SU-DHL-6 (cell line): ENCODE measurements around the gene UPK1A.
"Not testable (repeated sequence)": the region's sequence is repeated elsewhere in the genome, so short reads cannot be mapped to it uniquely, and the experiment has no call there.

Source experiments
- H2AFZ ChIP-seq: fragments of 200-600 bp; sonication (generic); 2 replicates; pipeline ENCODE4 v1.6.1; 2014; ENCODE audit warnings: low read depth, mild to moderate bottlenecking, moderate library complexity, mixed read lengths, antibody characterized with exemption, low read length; ENCODE audit not compliant: severe bottlenecking
- H3F3A ChIP-seq: fragments of 200-600 bp; shearing (Covaris generic); 2 replicates; pipeline ENCODE4 v1.6.0; 2016; ENCODE audit warnings: antibody characterized with exemption, mild to moderate bottlenecking; ENCODE audit not compliant: insufficient read depth
- H3K27ac ChIP-seq: fragments of 200-600 bp; sonication (generic); 2 replicates; pipeline ENCODE4 v1.5.1; 2016; ENCODE audit warnings: low read depth, mild to moderate bottlenecking, low read length, moderate library complexity, mixed read lengths
- H3K27me3 ChIP-seq: fragments of 200-600 bp; sonication (generic), shearing (Covaris generic); 2 replicates; pipeline ENCODE4 v1.6.0; 2014; ENCODE audit warnings: mild to moderate bottlenecking, low read length
- H3K36me3 ChIP-seq: fragments of 200-600 bp; sonication (generic); 2 replicates; pipeline ENCODE4 v1.6.1; 2014; ENCODE audit warnings: mild to moderate bottlenecking, low read length, mixed read lengths
- H3K4me2 ChIP-seq: fragments of 300-600, 200-600 bp; shearing (Covaris generic), sonication (generic); 2 replicates; pipeline ENCODE4 v1.6.0; 2014; ENCODE audit warnings: low read length, low read depth, mild to moderate bottlenecking; ENCODE audit not compliant: poor library complexity, severe bottlenecking
- H3K4me3 ChIP-seq: fragments of 200-600 bp; sonication (generic); 2 replicates; pipeline ENCODE4 v1.5.1; 2014; ENCODE audit warnings: antibody characterized with exemption, low read length, mild to moderate bottlenecking, mixed read lengths; ENCODE audit not compliant: insufficient read depth, poor library complexity, severe bottlenecking
- H3K79me2 ChIP-seq: fragments of 200-600 bp; sonication (generic); 2 replicates; pipeline ENCODE4 v1.6.1; 2014; ENCODE audit warnings: mild to moderate bottlenecking, low read length, moderate library complexity; ENCODE audit not compliant: insufficient read depth
- H3K9ac ChIP-seq: fragments of 200-600 bp; sonication (generic); 2 replicates; pipeline ENCODE4 v1.7.0; 2014; ENCODE audit warnings: mild to moderate bottlenecking, low read length
- H3K9me2 ChIP-seq: fragments of 200-600 bp; sonication (generic); replicated peaks from 2 replicates; pipeline ENCODE4 v1.6.1; 2014; ENCODE audit warnings: low read length; ENCODE audit not compliant: insufficient read depth
- H3K9me3 ChIP-seq: fragments of 200-600 bp; sonication (generic); 2 replicates; pipeline ENCODE4 v1.6.1; 2014; ENCODE audit warnings: low read length, mixed read lengths; ENCODE audit not compliant: insufficient read depth
- H4K20me1 ChIP-seq: fragments of 200-600 bp; sonication (generic); 2 replicates; pipeline ENCODE4 v1.6.1; 2014; ENCODE audit warnings: low read depth, mild to moderate bottlenecking, antibody characterized with exemption, low read length, moderate library complexity, mixed read lengths
- CTCF ChIP-seq: fragments of 200-600 bp; sonication (generic); IDR thresholded peaks from one replicate; pipeline ENCODE4 v1.5.1; 2017; ENCODE audit warnings: antibody characterized with exemption, mild to moderate bottlenecking, low read length, moderate library complexity; ENCODE audit not compliant: insufficient read depth, poor library complexity, severe bottlenecking
- EZH2phosphoT487 ChIP-seq: fragments of 200-600 bp; sonication (generic), shearing (Covaris generic); conservative IDR thresholded peaks from 2 replicates; pipeline ENCODE4 v1.6.1; 2018; ENCODE audit warnings: mild to moderate bottlenecking, antibody characterized with exemption, low read length, moderate library complexity, mixed read lengths

The UPK1A gene

GRCh38 chr19:35648017-35648961, 18.0 kb upstream of the UPK1A start, which contains the start of gene COX6B1:
Gene COX6B1 (plus strand): TSS chr19:35648323. CDS start chr19:35651244, 2,921 bp downstream.
- H3K79me2 ChIP-seq: peaks cover 37% of the 10 kb centered on the region
- no peaks in the 10 kb centered on the region for H3K9me2 ChIP-seq
- H3K27ac ChIP-seq: peak within 1 kb of the TSS; percentile 29; the same call in 1 of the 2 replicates
- no peaks in the 10 kb centered on the region for H3K9me3 ChIP-seq
- peaks cover 24% of the 10 kb centered on the region for H3F3A ChIP-seq
- peak within 1 kb of the TSS; percentile 92 for H3K4me3 ChIP-seq
- H3K4me2 ChIP-seq: peak within 1 kb of the TSS; percentile 95
- no peaks in the 10 kb centered on the region for H4K20me1 ChIP-seq
- no peaks in the 10 kb centered on the region for H3K36me3 ChIP-seq
- H3K27me3 ChIP-seq: no peaks in the 10 kb centered on the region
- no peak for TF ChIP-seq CTCF
- peak within 1 kb of the TSS; percentile 83 for H3K9ac ChIP-seq
- peak within 1 kb of the TSS; percentile 78 for H2AFZ ChIP-seq

GRCh38 chr19:35650581-35650980, 15.7 kb upstream of the UPK1A start:
- Histone ChIP-seq H3K36me3 (no peaks in the 10 kb centered on the region), H3K27ac (no peak overlapping the region)
- TF ChIP-seq CTCF (no peak), EZH2phosphoT487 (no peak)

GRCh38 chr19:35654828-35655227, 11.5 kb upstream of the UPK1A start:
- not testable (repeated sequence) for H3K36me3 ChIP-seq, H3K4me3 ChIP-seq, H2AFZ ChIP-seq, H4K20me1 ChIP-seq, H3K9ac ChIP-seq, H3K9me2 ChIP-seq, H3K27me3 ChIP-seq, H3F3A ChIP-seq, H3K4me2 ChIP-seq, H3K27ac ChIP-seq, H3K9me3 ChIP-seq
- H3K79me2 ChIP-seq: peaks cover 20% of the 10 kb centered on the region

More at GRCh38 chr19:35650581-35650980, 15.7 kb upstream of the UPK1A start:
- H3K4me3 ChIP-seq: no peak overlapping the region
- H3K9me2 ChIP-seq: no peaks in the 10 kb centered on the region
- peaks cover 5% of the 10 kb centered on the region for H3F3A ChIP-seq
- no peak overlapping the region for H3K4me2 ChIP-seq
- no peak overlapping the region for H2AFZ ChIP-seq
- no peaks in the 10 kb centered on the region for H4K20me1 ChIP-seq
- H3K27me3 ChIP-seq: no peaks in the 10 kb centered on the region
- H3K79me2 ChIP-seq: peaks cover 37% of the 10 kb centered on the region
- H3K9me3 ChIP-seq: no peaks in the 10 kb centered on the region
- no peak overlapping the region for H3K9ac ChIP-seq

DNA sequence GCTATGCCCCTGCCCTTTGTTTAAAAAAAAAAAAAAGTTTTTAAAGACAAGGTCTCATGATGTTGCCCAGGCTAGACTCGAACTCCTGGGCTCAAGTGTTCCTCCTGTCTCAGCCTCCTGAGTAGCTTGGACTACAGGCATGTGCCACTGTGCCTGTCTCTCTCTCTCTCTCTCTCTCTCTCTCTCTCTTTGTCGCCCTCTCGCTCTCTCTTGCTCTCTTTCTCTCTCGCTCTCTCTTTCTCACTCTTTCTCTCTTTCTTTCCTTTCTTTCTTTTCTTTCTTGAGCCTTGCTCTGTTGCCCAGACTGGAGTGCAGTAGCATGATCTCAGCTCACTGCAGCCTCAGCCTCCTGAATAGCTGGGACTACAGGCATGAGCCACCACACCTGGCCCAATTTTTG, 10.7 kb upstream of the UPK1A start:
- Histone ChIP-seq H3F3A (no peaks in the 10 kb centered on the region), H3K4me2 (no peak overlapping the region), H3K9me3 (no peaks in the 10 kb centered on the region), H3K27me3 (no peaks in the 10 kb centered on the region), H2AFZ (no peak overlapping the region), H3K36me3 (no peaks in the 10 kb centered on the region), H3K4me3 (no peak overlapping the region), H3K9me2 (no peaks in the 10 kb centered on the region), H3K79me2 (0 out of 2 replicates have a peak, but pooled peaks cover 12% of the 10 kb centered on the region), H3K27ac (no peak overlapping the region), H4K20me1 (no peaks in the 10 kb centered on the region), H3K9ac (no peak overlapping the region)
- no peak for TF ChIP-seq CTCF
- TF ChIP-seq EZH2phosphoT487: no peak
